Neural progenitor cell (in vitro differentiated cells): ENCODE data around the gene CLEC20A. TPM values are rescaled to one million over a fixed set of nuclear protein-coding genes. Genes with fewer than 3 reads are reported as not detected.

ENCODE experiments used
- DNase-seq: peaks from one replicate; pipeline ENCODE4 v3.0.0-alpha.2; 2016; ENCODE audit warnings: low spot score
- H2AFZ ChIP-seq: fragments of 200-600 bp; sonication (generic); replicated peaks from 2 replicates; pipeline ENCODE4 v1.6.1; 2016; ENCODE audit warnings: antibody characterized with exemption
- H3F3A ChIP-seq: fragments of 200-600 bp; sonication (generic); 2 replicates; pipeline ENCODE4 v1.6.1; 2016; ENCODE audit warnings: antibody characterized with exemption, low read depth
- H3K27ac ChIP-seq: fragments of 200-600 bp; sonication (generic); 2 replicates; pipeline ENCODE4 v1.5.1; 2016; ENCODE audit warnings: mild to moderate bottlenecking
- H3K27me3 ChIP-seq: fragments of 200-600 bp; sonication (generic); 2 replicates; pipeline ENCODE4 v1.6.1; 2016; ENCODE audit warnings: mild to moderate bottlenecking, moderate library complexity
- H3K36me3 ChIP-seq: fragments of 200-600 bp; sonication (generic); 2 replicates; pipeline ENCODE4 v1.5.1; 2016
- H3K4me1 ChIP-seq: fragments of 200-600 bp; sonication (generic); 2 replicates; pipeline ENCODE4 v1.6.1; 2016; ENCODE audit warnings: mixed run types
- H3K4me2 ChIP-seq: fragments of 200-600 bp; sonication (generic); 2 replicates; pipeline ENCODE4 v1.6.1; 2016
- H3K4me3 ChIP-seq: fragments of 200-600 bp; sonication (generic); 2 replicates; pipeline ENCODE4 v1.5.1; 2016
- H3K79me2 ChIP-seq: fragments of 200-600 bp; sonication (generic); 2 replicates; pipeline ENCODE4 v1.6.1; 2016; ENCODE audit warnings: low read depth
- H3K9ac ChIP-seq: fragments of 200-600 bp; sonication (generic); 2 replicates; pipeline ENCODE4 v1.6.1; 2016
- H3K9me3 ChIP-seq: fragments of 200-600 bp; sonication (generic); 2 replicates; pipeline ENCODE4 v1.5.1; 2016; ENCODE audit warnings: low read depth
- H4K20me1 ChIP-seq: fragments of 200-600 bp; sonication (generic); 2 replicates; pipeline ENCODE4 v1.6.1; 2016; ENCODE audit warnings: low read depth
- H3K27ac Mint-ChIP-seq: 3 replicates; pipeline ENCODE4 v1.8.0; 2021; ENCODE audit warnings: mixed read lengths
- H3K27me3 Mint-ChIP-seq: 2 replicates; pipeline ENCODE4 v1.8.0; 2022; ENCODE audit warnings: low read depth, mild to moderate bottlenecking, inconsistent platforms, moderate library complexity, mixed read lengths; ENCODE audit not compliant: insufficient read depth
- H3K36me3 Mint-ChIP-seq: 3 replicates; pipeline ENCODE4 v1.8.0; 2021; ENCODE audit warnings: mixed read lengths
- H3K4me1 Mint-ChIP-seq: 3 replicates; pipeline ENCODE4 v1.8.0; 2021; ENCODE audit warnings: mixed read lengths
- H3K4me3 Mint-ChIP-seq: 3 replicates; pipeline ENCODE4 v1.8.0; 2021; ENCODE audit warnings: mild to moderate bottlenecking, moderate library complexity, mixed read lengths
- H3K9me3 Mint-ChIP-seq: 3 replicates; pipeline ENCODE4 v1.8.0; 2020; ENCODE audit warnings: mixed read lengths
- EZH2 ChIP-seq: fragments of 200-600 bp; sonication (generic); IDR thresholded peaks from 2 replicates; pipeline ENCODE4 v1.6.1; 2017; ENCODE audit warnings: antibody characterized with exemption, mild to moderate bottlenecking, moderate library complexity
- EZH2phosphoT487 ChIP-seq: fragments of 200-600 bp; sonication (generic); IDR thresholded peaks from 2 replicates; pipeline ENCODE4 v1.6.1; 2017; ENCODE audit warnings: antibody characterized with exemption
- total RNA-seq: library from RNA; depleted of rRNA; stranded (reverse); fragments of >200 nt; gene quantifications from 2 replicates; pipeline ENCODE4 v1.2.3, GENCODE V29; 2015; ENCODE audit warnings: low replicate concordance
- TF ChIP-seq, protein P1 (sequence below): fragments of 200-600 bp; sonication (generic); IDR thresholded peaks from 2 replicates; pipeline ENCODE4 v1.5.1; 2017; ENCODE audit warnings: antibody characterized with exemption, mild to moderate bottlenecking

Gene CLEC20A
- total RNA-seq, 1 donor from 2014 or later: not detected

DNA sequence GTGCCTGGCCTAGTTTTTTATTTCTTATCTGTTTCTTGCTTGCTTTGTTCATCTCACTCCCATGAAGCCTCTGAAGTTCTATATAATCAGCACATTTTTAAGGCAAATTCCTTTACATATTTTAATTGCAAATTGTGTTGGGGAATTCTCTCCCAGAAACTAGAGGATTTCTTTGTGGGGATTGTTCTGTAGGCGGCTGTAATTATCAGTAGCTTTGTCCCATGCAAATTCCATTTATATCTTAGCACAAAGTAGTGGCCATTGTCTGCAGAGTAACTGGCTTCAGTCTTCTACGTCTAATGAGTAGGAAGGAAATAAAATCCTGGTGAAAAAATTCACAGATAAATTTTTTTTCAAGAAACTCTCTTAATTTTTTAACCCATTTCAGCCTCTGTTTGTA, 35.7 kb downstream of the CLEC20A start:
- Mint-ChIP-seq H3K27ac (no peak overlapping the region), H3K4me1 (peaks cover 11% of the 10 kb centered on the region), H3K4me3 (no peak overlapping the region), H3K27me3 (no peaks in the 10 kb centered on the region), H3K36me3 (peaks cover 19% of the 10 kb centered on the region), H3K9me3 (no peaks in the 10 kb centered on the region)
- DNase-seq: peak; percentile 41
- H3K36me3 ChIP-seq: no peaks in the 10 kb centered on the region
- H3K4me2 ChIP-seq: no peak overlapping the region
- TF ChIP-seq EZH2 (no peak), EZH2phosphoT487 (no peak)
- TF ChIP-seq, protein P1, sequence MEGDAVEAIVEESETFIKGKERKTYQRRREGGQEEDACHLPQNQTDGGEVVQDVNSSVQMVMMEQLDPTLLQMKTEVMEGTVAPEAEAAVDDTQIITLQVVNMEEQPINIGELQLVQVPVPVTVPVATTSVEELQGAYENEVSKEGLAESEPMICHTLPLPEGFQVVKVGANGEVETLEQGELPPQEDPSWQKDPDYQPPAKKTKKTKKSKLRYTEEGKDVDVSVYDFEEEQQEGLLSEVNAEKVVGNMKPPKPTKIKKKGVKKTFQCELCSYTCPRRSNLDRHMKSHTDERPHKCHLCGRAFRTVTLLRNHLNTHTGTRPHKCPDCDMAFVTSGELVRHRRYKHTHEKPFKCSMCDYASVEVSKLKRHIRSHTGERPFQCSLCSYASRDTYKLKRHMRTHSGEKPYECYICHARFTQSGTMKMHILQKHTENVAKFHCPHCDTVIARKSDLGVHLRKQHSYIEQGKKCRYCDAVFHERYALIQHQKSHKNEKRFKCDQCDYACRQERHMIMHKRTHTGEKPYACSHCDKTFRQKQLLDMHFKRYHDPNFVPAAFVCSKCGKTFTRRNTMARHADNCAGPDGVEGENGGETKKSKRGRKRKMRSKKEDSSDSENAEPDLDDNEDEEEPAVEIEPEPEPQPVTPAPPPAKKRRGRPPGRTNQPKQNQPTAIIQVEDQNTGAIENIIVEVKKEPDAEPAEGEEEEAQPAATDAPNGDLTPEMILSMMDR: no peak
- no peak overlapping the region for H2AFZ ChIP-seq
- H3K9ac ChIP-seq: no peak overlapping the region
- no peak overlapping the region for H3K4me3 ChIP-seq
- peak overlapping the region; percentile 33 for H3K27ac ChIP-seq
- H3K79me2 ChIP-seq: no peaks in the 10 kb centered on the region
- peaks cover 14% of the 10 kb centered on the region for H3K4me1 ChIP-seq
- peaks cover 6% of the 10 kb centered on the region for H3F3A ChIP-seq
- H4K20me1 ChIP-seq: no peaks in the 10 kb centered on the region
- H3K9me3 ChIP-seq: no peaks in the 10 kb centered on the region
- H3K27me3 ChIP-seq: no peaks in the 10 kb centered on the region

DNA sequence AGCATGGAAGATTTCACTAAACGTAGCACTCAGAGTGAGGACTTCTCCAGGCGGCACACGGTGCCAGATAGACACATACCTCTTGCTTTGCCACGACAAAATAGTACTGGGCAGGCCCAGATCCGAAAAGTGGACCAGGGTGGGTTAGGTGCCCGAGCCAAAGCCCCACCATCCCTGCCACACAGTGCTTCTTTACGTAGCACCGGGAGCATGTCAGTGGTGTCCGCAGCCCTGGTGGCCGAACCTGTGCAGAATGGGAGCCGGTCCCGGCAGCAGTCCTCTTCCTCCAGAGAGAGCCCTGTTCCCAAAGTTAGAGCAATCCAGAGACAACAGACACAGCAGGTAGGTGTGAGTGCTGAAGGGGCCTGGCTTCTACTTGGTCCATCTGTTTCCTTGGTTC, 38.6 kb downstream of the CLEC20A start:
- H3K27me3 Mint-ChIP-seq: peaks cover 2% of the 10 kb centered on the region
- no peaks in the 10 kb centered on the region for H3K9me3 Mint-ChIP-seq
- H3K27me3 ChIP-seq: no peaks in the 10 kb centered on the region
- no peak overlapping the region for H3K4me2 ChIP-seq
- peaks cover 12% of the 10 kb centered on the region for H3K4me1 Mint-ChIP-seq
- H3K9me3 ChIP-seq: no peaks in the 10 kb centered on the region
- H3K79me2 ChIP-seq: no peaks in the 10 kb centered on the region
- H3F3A ChIP-seq: peaks cover 6% of the 10 kb centered on the region
- H3K36me3 ChIP-seq: peaks cover 4% of the 10 kb centered on the region
- no peak for DNase-seq
- H2AFZ ChIP-seq: no peak overlapping the region
- H4K20me1 ChIP-seq: no peaks in the 10 kb centered on the region
- no peak for TF ChIP-seq EZH2phosphoT487
- no peak for TF ChIP-seq EZH2
- TF ChIP-seq, protein P1: no peak
- H3K36me3 Mint-ChIP-seq: peaks cover 15% of the 10 kb centered on the region
- peaks cover 14% of the 10 kb centered on the region for H3K4me1 ChIP-seq
- H3K4me3 ChIP-seq: no peak overlapping the region
- no peak overlapping the region for H3K27ac Mint-ChIP-seq
- no peak overlapping the region for H3K9ac ChIP-seq
- no peak overlapping the region for H3K4me3 Mint-ChIP-seq
- H3K27ac ChIP-seq: no peak overlapping the region

DNA sequence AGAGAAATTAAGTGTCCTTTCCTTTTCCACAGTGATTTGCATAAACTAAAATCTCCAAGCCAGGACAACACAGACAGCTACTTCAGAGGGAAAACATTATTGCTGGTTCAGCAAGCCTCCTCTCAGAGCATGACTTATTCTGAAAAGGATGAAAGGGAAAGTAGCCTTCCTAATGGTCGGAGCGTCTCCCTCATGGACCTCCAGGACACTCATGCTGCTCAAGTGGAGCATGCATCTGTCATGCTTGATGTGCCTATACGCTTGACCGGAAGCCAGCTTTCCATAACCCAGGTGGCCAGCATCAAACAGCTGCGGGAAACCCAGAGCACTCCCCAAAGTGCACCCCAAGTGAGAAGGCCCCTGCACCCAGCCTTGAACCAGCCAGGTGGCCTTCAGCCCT, 39.1 kb downstream of the CLEC20A start:
- no peaks in the 10 kb centered on the region for H4K20me1 ChIP-seq
- H3K4me3 ChIP-seq: no peak overlapping the region
- Mint-ChIP-seq H3K9me3 (no peaks in the 10 kb centered on the region), H3K36me3 (peaks cover 15% of the 10 kb centered on the region), H3K27ac (no peak overlapping the region), H3K27me3 (peaks cover 2% of the 10 kb centered on the region), H3K4me1 (peaks cover 12% of the 10 kb centered on the region), H3K4me3 (no peak overlapping the region)
- H2AFZ ChIP-seq: no peak overlapping the region
- H3K4me1 ChIP-seq: peaks cover 14% of the 10 kb centered on the region
- no peak overlapping the region for H3K9ac ChIP-seq
- no peak overlapping the region for H3K27ac ChIP-seq
- H3K79me2 ChIP-seq: no peaks in the 10 kb centered on the region
- H3K9me3 ChIP-seq: no peaks in the 10 kb centered on the region
- no peak for DNase-seq
- H3F3A ChIP-seq: peaks cover 6% of the 10 kb centered on the region
- H3K36me3 ChIP-seq: peaks cover 4% of the 10 kb centered on the region
- TF ChIP-seq, protein P1: no peak
- no peak for TF ChIP-seq EZH2phosphoT487
- no peak for TF ChIP-seq EZH2
- H3K4me2 ChIP-seq: no peak overlapping the region
- H3K27me3 ChIP-seq: no peaks in the 10 kb centered on the region
